ENCODE measurements around the gene DIPK1C. TPM values are rescaled to one million over a fixed set of nuclear protein-coding genes. Genes with fewer than 3 reads are reported as not detected.
A peak's percentile ranks its signal among the peaks of the same experiment; 100 is the strongest.

The DIPK1C gene
- total RNA-seq (10 to 100 TPM in 3 of 9 donors, 1 to 10 TPM in 6; 1.3 to 13.6 (median 6.3) TPM), polyA plus RNA-seq (10 to 100 TPM in 1 of 2 donors, 1 to 10 TPM in 1; 1.9 to 14.2 TPM)
- long read RNA-seq, donor 1, transcript FAM69C-201 (4 exons, 3,671 nt) = major isoform, 31 of 41 reads
- long read RNA-seq, donor 1, partial matches to known transcripts = 4 of 41 reads
- long read RNA-seq, donor 1, other reads (novel, unspliced or antisense) = 6 of 41 reads
- long read RNA-seq, donor 2, transcript FAM69C-201 (4 exons, 3,671 nt) = major isoform, 8 of 10 reads
- long read RNA-seq, donor 2, partial matches to known transcripts = 1 of 10 reads
- long read RNA-seq, donor 2, other reads (novel, unspliced or antisense) = 1 of 10 reads
- long read RNA-seq, donor 3, transcript FAM69C-201 (4 exons, 3,671 nt) = major isoform, 8 of 8 reads
- long read RNA-seq, donor 3, partial matches to known transcripts = 0 of 8 reads
- long read RNA-seq, donor 3, other reads (novel, unspliced or antisense) = 0 of 8 reads

DNA sequence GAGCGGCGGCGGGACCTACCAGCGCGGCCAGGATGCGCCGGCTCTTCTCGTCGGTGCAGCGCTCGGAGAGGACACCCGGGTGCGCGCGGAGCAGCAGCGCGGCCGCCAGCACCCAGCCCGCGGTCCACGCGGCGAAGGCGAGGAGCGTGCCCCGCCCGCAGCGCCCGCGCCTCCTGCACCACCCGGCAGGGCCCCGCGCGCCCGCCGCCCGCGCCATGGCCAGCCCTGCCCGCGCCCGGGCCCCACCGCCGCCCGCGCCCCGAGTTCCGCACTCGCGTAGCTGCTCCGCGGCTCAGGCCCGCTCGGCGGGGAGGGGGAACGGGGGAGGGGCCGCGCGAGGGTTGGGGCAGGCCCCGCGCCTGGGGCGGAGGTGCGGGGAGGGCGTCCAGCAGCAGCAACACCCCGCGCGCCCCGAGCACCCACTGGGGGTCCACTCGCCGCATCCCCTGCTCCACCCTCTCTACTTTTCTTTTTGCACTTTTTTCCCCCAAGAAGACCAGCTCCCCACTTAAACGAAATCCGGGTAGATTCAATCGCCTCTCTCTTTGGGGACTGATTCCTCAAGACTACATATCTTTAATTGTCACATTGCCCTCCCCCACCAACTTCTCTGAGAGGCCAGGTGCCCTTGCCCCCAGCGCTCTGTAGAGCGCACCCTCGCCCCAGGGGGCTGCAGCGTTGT, at the start of gene DIPK1C:
Gene DIPK1C, minus strand, starts transcription at position 266 of the 682 bp plus-strand sequence. Its CDS starts 49 bp downstream, at position 217.
- peak in 3 of 4 donors; percentile 11 to 43 (median 42) for ATAC-seq
- Histone ChIP-seq H3K4me3 (peak within 1 kb of the TSS; percentile 57 to 83 (median 69)), H3K27ac (peak within 1 kb of the TSS; percentile 49 to 91 (median 82)), H3K9me3 (no peaks in the 10 kb centered on the region), H3K4me1 (peaks cover 0 to 60% (median 32%) of the 10 kb centered on the region in 12 donors), H3K36me3 (no peaks in the 10 kb centered on the region), H3K27me3 (peaks cover 0 to 48% (median 2%) of the 10 kb centered on the region in 9 donors)
- intact Hi-C loops (cut with DNase I) = loop anchor here in 2 of 10 donors (2.0 to 5.0 kb wide), 2 partner anchors 34 to 35 kb away; no protein-coding TSS in a partner anchor
- no peak for TF ChIP-seq POLR2A (IDR thresholded peaks at IDR 0.05)
- TF ChIP-seq, protein P1, sequence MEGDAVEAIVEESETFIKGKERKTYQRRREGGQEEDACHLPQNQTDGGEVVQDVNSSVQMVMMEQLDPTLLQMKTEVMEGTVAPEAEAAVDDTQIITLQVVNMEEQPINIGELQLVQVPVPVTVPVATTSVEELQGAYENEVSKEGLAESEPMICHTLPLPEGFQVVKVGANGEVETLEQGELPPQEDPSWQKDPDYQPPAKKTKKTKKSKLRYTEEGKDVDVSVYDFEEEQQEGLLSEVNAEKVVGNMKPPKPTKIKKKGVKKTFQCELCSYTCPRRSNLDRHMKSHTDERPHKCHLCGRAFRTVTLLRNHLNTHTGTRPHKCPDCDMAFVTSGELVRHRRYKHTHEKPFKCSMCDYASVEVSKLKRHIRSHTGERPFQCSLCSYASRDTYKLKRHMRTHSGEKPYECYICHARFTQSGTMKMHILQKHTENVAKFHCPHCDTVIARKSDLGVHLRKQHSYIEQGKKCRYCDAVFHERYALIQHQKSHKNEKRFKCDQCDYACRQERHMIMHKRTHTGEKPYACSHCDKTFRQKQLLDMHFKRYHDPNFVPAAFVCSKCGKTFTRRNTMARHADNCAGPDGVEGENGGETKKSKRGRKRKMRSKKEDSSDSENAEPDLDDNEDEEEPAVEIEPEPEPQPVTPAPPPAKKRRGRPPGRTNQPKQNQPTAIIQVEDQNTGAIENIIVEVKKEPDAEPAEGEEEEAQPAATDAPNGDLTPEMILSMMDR (IDR thresholded peaks at IDR 0.05) = no peak
- WGBS, 4 donors = 1 to 5% (median 3%) methylated on average over 21 to 76 of the region's 76 CpGs
- DNase-seq = peak in 4 of 5 donors; percentile 41 to 72 (median 50)

DNA sequence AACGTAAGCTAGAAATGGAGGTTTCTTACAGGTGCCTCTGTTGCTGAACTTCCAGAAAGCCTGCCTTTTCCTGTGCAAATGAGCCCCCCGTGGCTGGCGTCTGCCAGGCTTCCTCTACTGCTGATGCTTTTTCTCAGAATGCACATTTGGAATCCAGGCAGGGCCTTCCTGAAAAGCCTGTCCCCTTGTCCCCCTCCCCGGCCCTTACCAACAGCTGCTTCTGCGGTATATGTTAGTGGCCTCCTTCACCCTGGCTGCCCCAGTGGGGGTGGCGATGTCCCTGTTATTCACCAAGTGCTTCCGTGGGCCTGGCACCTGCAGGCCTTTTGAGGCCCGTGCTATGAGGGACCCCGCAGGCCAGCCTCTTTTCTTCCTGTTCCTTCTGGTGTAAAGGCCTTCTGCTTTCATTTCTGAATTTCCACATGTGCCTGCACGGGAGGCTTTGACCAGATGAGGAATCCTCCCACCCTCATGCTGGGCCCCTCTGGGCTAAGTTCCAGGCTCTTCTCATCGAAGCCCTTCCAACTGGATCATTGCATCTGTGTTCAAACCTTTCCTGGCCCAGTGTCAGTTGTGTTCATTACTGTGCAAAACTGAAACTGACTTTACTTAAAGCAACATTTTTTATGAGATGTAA, 49.5 kb upstream of the DIPK1C start:
- no peaks in the 10 kb centered on the region for H3K9me3 ChIP-seq
- H3K36me3 ChIP-seq = peaks cover 0 to 100% (median 97%) of the 10 kb centered on the region in 9 donors
- DNase-seq (no peak), ATAC-seq (peak in 1 of 4 donors; percentile 39)
- H3K4me3 ChIP-seq = no peak overlapping the region
- intact Hi-C loops (cut with DNase I) = no loop called here
- TF ChIP-seq POLR2A (IDR thresholded peaks at IDR 0.05) = no peak
- TF ChIP-seq, protein P1 (IDR thresholded peaks at IDR 0.05) = no peak
- peaks cover 0 to 24% (median 0%) of the 10 kb centered on the region in 12 donors for H3K4me1 ChIP-seq
- H3K27ac ChIP-seq = peak overlapping the region in 3 of 12 donors; percentile 5 to 30 (median 15)
- H3K27me3 ChIP-seq = no peaks in the 10 kb centered on the region
- 43 to 51% (median 46%) methylated on average over 10 to 11 of the region's 11 CpGs for WGBS, 4 donors

DNA sequence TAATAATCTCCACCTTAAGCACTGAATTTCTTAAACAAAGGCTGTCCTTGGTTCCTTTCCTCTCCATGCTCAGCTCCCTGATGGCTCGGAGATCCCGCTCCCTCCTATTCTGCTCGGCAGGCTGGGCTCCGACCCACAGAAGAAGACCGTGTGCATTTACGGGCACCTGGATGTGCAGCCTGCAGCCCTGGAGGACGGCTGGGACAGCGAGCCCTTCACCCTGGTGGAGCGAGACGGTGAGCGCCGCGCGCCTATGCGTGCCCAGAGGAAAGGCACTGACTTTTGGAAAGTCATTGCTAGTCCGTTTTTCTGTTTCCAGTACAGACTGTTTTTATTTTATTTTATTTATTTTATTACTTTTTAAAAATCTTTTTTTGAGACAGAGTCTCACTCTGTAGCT, 48.7 kb upstream of the DIPK1C start:
- Histone ChIP-seq H3K4me1 (peaks cover 0 to 28% (median 0%) of the 10 kb centered on the region in 12 donors), H3K36me3 (peaks cover 0 to 100% (median 97%) of the 10 kb centered on the region in 9 donors), H3K4me3 (no peak overlapping the region), H3K27ac (no peak overlapping the region), H3K9me3 (no peaks in the 10 kb centered on the region), H3K27me3 (no peaks in the 10 kb centered on the region)
- WGBS, 4 donors = 91 to 99% (median 97%) methylated on average over 15 to 16 of the region's 16 CpGs
- ATAC-seq = no peak
- DNase-seq = no peak
- intact Hi-C loops (cut with DNase I) = no loop called here
- TF ChIP-seq, protein P1 (IDR thresholded peaks at IDR 0.05) = no peak
- TF ChIP-seq POLR2A (IDR thresholded peaks at IDR 0.05) = no peak
